ENCODE results near the gene NUP205.
A peak's percentile ranks its signal among the peaks of the same experiment; 100 is the strongest.

NUP205 gene

GRCh38 chr7:135661311-135662122, 103.8 kb downstream of the NUP205 start:
- Mint-ChIP-seq H3K27me3 (ENCODE audit: low read depth) (no peaks in the 10 kb centered on the region), H3K4me3 (peak overlapping the region; percentile 95 to 98 (median 96)), H3K27ac (peak overlapping the region; percentile 94 to 99 (median 98)), H3K9me3 (no peaks in the 10 kb centered on the region), H3K36me3 (ENCODE audit: low read depth) (peaks cover 5% of the 10 kb centered on the region), H3K4me1 (peaks cover 21% of the 10 kb centered on the region)
- TF ChIP-seq, protein P1, sequence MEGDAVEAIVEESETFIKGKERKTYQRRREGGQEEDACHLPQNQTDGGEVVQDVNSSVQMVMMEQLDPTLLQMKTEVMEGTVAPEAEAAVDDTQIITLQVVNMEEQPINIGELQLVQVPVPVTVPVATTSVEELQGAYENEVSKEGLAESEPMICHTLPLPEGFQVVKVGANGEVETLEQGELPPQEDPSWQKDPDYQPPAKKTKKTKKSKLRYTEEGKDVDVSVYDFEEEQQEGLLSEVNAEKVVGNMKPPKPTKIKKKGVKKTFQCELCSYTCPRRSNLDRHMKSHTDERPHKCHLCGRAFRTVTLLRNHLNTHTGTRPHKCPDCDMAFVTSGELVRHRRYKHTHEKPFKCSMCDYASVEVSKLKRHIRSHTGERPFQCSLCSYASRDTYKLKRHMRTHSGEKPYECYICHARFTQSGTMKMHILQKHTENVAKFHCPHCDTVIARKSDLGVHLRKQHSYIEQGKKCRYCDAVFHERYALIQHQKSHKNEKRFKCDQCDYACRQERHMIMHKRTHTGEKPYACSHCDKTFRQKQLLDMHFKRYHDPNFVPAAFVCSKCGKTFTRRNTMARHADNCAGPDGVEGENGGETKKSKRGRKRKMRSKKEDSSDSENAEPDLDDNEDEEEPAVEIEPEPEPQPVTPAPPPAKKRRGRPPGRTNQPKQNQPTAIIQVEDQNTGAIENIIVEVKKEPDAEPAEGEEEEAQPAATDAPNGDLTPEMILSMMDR (IDR thresholded peaks at IDR 0.05; ENCODE audit: unreplicated experiment in 3 of 3) = no peak

DNA sequence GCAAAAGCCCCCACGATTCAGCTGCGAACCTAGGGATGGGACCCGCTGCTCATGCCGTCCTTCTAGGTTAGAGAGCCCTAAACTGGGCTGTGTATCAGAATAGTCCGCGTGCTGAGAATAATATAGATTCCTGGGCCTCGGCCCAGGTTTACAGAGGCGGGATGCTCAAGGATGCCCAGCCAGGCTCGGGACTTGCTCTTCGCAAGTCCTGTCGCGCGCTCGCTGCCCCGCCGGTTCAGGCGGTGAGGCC, 104.3 kb downstream of the NUP205 start:
- Mint-ChIP-seq H3K27me3 (ENCODE audit: low read depth) (no peaks in the 10 kb centered on the region), H3K4me3 (peak overlapping the region; percentile 95 to 98 (median 96)), H3K4me1 (peaks cover 24% of the 10 kb centered on the region), H3K9me3 (no peaks in the 10 kb centered on the region), H3K36me3 (ENCODE audit: low read depth) (peaks cover 9% of the 10 kb centered on the region), H3K27ac (peak overlapping the region; percentile 94 to 99 (median 98))
- TF ChIP-seq, protein P1 (IDR thresholded peaks at IDR 0.05; ENCODE audit: unreplicated experiment in 3 of 3) = peak in 1 of 3 experiments; percentile 78

DNA sequence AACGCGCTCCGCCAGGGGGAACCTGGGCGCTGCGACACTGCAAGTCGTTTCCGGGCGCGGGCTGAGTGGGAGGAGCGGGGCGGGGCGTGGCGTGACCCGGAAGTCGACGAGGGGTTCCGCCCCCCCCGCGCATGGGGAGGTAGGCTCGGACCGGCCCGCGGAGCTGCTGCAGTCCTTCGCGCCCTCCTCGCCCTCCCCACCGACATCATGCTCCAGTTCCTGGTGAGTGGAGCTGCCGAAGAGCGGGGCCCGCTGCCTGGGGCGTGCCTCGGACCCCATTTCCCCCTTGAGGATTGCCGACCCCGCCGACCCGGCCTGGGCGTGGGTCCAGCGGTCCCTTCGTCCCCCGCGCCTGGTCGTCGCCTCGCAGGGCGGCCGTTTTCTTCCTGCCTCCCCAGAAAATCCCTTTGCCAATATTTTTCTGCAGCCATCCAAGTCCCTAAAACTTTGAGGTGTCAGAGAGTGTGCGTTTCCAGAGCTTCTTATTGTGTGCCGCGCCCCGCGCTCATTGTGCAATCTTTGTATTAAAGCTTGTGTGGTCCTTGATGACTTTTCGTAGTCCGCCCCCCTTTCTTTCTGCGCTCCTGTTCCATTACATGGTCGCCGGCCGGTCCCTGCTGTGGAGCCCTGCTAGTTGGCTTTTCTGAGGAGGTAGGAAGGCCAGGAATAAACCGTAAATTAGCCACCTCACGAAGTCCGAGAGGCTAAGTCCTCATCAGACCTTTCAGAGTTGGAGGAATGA, 104.8 kb downstream of the NUP205 start, which contains the start of gene STMP1:
TSS of gene STMP1 (plus strand) at position 142 of the 742 bp plus-strand sequence.
- Mint-ChIP-seq H3K4me1 (peaks cover 24% of the 10 kb centered on the region), H3K4me3 (peak within 1 kb of the TSS; percentile 95 to 98 (median 96)), H3K27ac (peak within 1 kb of the TSS; percentile 94 to 99 (median 98)), H3K27me3 (ENCODE audit: low read depth) (no peaks in the 10 kb centered on the region), H3K9me3 (no peaks in the 10 kb centered on the region), H3K36me3 (ENCODE audit: low read depth) (peaks cover 10% of the 10 kb centered on the region)
- TF ChIP-seq, protein P1 (IDR thresholded peaks at IDR 0.05; ENCODE audit: unreplicated experiment in 3 of 3) = peak in 2 of 3 experiments; percentile 71 to 75

DNA sequence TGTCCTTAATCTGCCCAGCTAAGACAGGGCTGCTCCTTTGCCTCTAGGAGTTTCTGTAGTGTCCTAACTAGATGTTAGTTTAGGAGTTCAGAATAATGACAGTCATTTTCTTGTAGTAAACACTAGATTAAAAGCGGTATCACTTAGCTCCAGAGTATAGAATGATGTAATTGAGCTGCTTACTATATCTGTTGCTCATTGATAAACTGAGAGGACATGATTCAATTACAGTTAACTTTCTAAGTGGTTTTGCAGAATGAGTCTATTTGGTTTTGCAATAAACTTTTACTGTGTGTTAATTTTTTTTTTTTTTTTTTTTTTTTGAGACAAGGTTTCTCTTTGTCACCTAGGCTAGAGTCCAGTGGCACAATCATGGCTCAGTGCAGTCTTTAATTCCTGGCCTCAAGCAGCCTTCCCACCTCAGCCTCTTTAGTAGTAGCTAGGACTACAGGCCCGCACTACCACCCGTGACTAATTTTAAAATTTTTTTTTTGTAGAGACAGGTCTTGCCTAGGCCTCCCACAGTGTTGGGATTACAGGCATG, 106.4 kb downstream of the NUP205 start:
- peaks cover 22% of the 10 kb centered on the region for H3K36me3 Mint-ChIP-seq (ENCODE audit: low read depth)
- H3K27ac Mint-ChIP-seq = peak overlapping the region; percentile 53 to 84 (median 79)

GRCh38 chr7:135665042-135665441, 107.3 kb downstream of the NUP205 start:
- TF ChIP-seq, protein P1 (IDR thresholded peaks at IDR 0.05; ENCODE audit: unreplicated experiment in 3 of 3) = no peak
- Mint-ChIP-seq H3K4me1 (peaks cover 23% of the 10 kb centered on the region), H3K36me3 (ENCODE audit: low read depth) (peaks cover 22% of the 10 kb centered on the region), H3K27ac (peak overlapping the region in 1 of 3 experiments; percentile 20), H3K27me3 (ENCODE audit: low read depth) (no peaks in the 10 kb centered on the region), H3K9me3 (no peaks in the 10 kb centered on the region), H3K4me3 (peak overlapping the region; percentile 59 to 95 (median 79))

More for the DNA sequence above, 106.4 kb downstream of the NUP205 start:
- no peaks in the 10 kb centered on the region for H3K27me3 Mint-ChIP-seq (ENCODE audit: low read depth)
- no peaks in the 10 kb centered on the region for H3K9me3 Mint-ChIP-seq
- peak overlapping the region; percentile 95 to 98 (median 96) for H3K4me3 Mint-ChIP-seq
- H3K4me1 Mint-ChIP-seq = peaks cover 24% of the 10 kb centered on the region
- TF ChIP-seq, protein P1 (IDR thresholded peaks at IDR 0.05; ENCODE audit: unreplicated experiment in 3 of 3) = no peak

Measured in nephron (organoid).